ENCODE data around the gene SDSL. TPM values are rescaled to one million over a fixed set of nuclear protein-coding genes. Genes with fewer than 3 reads are reported as not detected.

The SDSL gene
- total and polyA plus RNA-seq, 2 experiments from 2014 or later, result not detected

GRCh38 chr12:113466454-113467141 lies 44.4 kb downstream of the SDSL start:
- no peak overlapping the region for H2AFZ ChIP-seq
- DNase-seq (ENCODE audit: low spot score) (peak; percentile 30), ATAC-seq (no peak)
- H3K4me3 ChIP-seq, result peak overlapping the region; percentile 58
- peaks cover 98% of the 10 kb centered on the region for H3K27me3 ChIP-seq (ENCODE audit: insufficient read depth)
- no peaks in the 10 kb centered on the region for H3K9me2 ChIP-seq (ENCODE audit: insufficient read depth)
- Mint-ChIP-seq H3K27me3 (ENCODE audit: insufficient read depth, low read depth, poor library complexity) (peaks cover 98% of the 10 kb centered on the region), H3K9me3 (0 out of 3 replicates have a peak, but pooled peaks cover 3% of the 10 kb centered on the region), H3K27ac (no peak overlapping the region), H3K4me3 (peak overlapping the region; percentile 62), H3K36me3 (ENCODE audit: low read depth) (no peaks in the 10 kb centered on the region; the same call in 2 of the 3 replicates), H3K4me1 (peaks cover 45% of the 10 kb centered on the region)
- peak overlapping the region; percentile 85 for H3K4me2 ChIP-seq
- peaks cover 22% of the 10 kb centered on the region for H3F3A ChIP-seq (replicated peaks; ENCODE audit: low read depth)
- no peak for TF ChIP-seq NANOG (IDR thresholded peaks at IDR 0.05; ENCODE audit: borderline replicate concordance)
- peak; percentile 87 for TF ChIP-seq EZH2 (IDR thresholded peaks at IDR 0.05; ENCODE audit: low read depth, unreplicated experiment)
- peak; percentile 97 for TF ChIP-seq EZH2phosphoT487 (IDR thresholded peaks at IDR 0.05; ENCODE audit: unreplicated experiment)
- no peaks in the 10 kb centered on the region for H3K36me3 ChIP-seq (ENCODE audit: insufficient read depth)
- H3K27ac ChIP-seq (ENCODE audit: low read depth), result no peak overlapping the region
- peaks cover 6% of the 10 kb centered on the region; the same call in 1 of the 2 replicates for H4K20me1 ChIP-seq (replicated peaks; ENCODE audit: insufficient read depth)
- peaks cover 58% of the 10 kb centered on the region for H3K4me1 ChIP-seq (ENCODE audit: insufficient read depth)
- no peaks in the 10 kb centered on the region for H3K79me2 ChIP-seq (replicated peaks; ENCODE audit: insufficient read depth)

DNA sequence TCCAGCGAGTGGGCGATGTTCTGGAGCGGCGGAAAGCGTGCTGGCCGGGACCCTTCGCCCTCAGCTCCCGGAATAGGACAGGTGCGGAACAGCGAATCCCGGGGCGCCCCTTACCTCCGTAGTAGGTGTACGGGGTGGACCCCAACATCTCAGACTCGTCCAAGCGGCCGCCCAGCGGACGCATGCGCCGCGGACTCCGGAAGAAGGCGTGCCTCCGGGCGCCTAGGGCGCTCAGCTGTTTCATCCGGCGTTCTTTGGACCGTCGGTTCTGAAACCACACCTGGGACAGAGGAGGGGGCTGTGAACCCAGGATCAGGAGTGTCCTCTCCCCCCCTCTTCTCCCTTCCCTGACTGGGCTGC lies 44.9 kb downstream of the SDSL start:
- peak overlapping the region; percentile 81 for H2AFZ ChIP-seq
- Mint-ChIP-seq H3K4me3 (peak overlapping the region; percentile 62), H3K9me3 (0 out of 3 replicates have a peak, but pooled peaks cover 3% of the 10 kb centered on the region), H3K27me3 (ENCODE audit: insufficient read depth, low read depth, poor library complexity) (peaks cover 98% of the 10 kb centered on the region), H3K36me3 (ENCODE audit: low read depth) (no peaks in the 10 kb centered on the region; the same call in 2 of the 3 replicates), H3K27ac (no peak overlapping the region), H3K4me1 (peaks cover 50% of the 10 kb centered on the region)
- H4K20me1 ChIP-seq (replicated peaks; ENCODE audit: insufficient read depth), result peaks cover 6% of the 10 kb centered on the region; the same call in 1 of the 2 replicates
- DNase-seq (ENCODE audit: low spot score) (peak; percentile 45), ATAC-seq (no peak)
- peaks cover 58% of the 10 kb centered on the region for H3K4me1 ChIP-seq (ENCODE audit: insufficient read depth)
- peak overlapping the region; percentile 58 for H3K4me3 ChIP-seq
- peaks cover 100% of the 10 kb centered on the region for H3K27me3 ChIP-seq (ENCODE audit: insufficient read depth)
- H3F3A ChIP-seq (replicated peaks; ENCODE audit: low read depth), result peaks cover 23% of the 10 kb centered on the region
- TF ChIP-seq STAT1 (IDR thresholded peaks at IDR 0.05; ENCODE audit: unreplicated experiment) (no peak), POLR2AphosphoS5 (IDR thresholded peaks at IDR 0.05; ENCODE audit: low read depth) (no peak), CREB1 (CRISPR knock-in tag; IDR thresholded peaks at IDR 0.05; ENCODE audit: low read depth) (no peak), JUNB (IDR thresholded peaks at IDR 0.05; ENCODE audit: unreplicated experiment) (no peak), ZNF114 (CRISPR knock-in tag; IDR thresholded peaks at IDR 0.05) (no peak), EZH2phosphoT487 (IDR thresholded peaks at IDR 0.05; ENCODE audit: unreplicated experiment) (no peak), CTCF (conservative IDR thresholded peaks at IDR 0.05; ENCODE audit: low read depth in 2 of 2) (no peak), NANOG (IDR thresholded peaks at IDR 0.05; ENCODE audit: borderline replicate concordance) (no peak), ZNF462 (CRISPR knock-in tag; IDR thresholded peaks at IDR 0.05) (no peak), ZNF331 (CRISPR knock-in tag; IDR thresholded peaks at IDR 0.05; ENCODE audit: low read depth) (no peak)
- no peaks in the 10 kb centered on the region for H3K9me2 ChIP-seq (ENCODE audit: insufficient read depth)
- peak overlapping the region; percentile 85 for H3K4me2 ChIP-seq
- H3K27ac ChIP-seq (ENCODE audit: low read depth), result no peak overlapping the region
- H3K79me2 ChIP-seq (replicated peaks; ENCODE audit: insufficient read depth), result no peaks in the 10 kb centered on the region
- no peaks in the 10 kb centered on the region for H3K36me3 ChIP-seq (ENCODE audit: insufficient read depth)

Data from GM23338 (cell line).